GM12874 (cell line): ENCODE data around the gene IPCEF1.

Experiments
- CTCF ChIP-seq: IDR thresholded peaks from 2 replicates; pipeline ENCODE4 v1.5.1; 2011; ENCODE audit warnings: low read depth, mild to moderate bottlenecking, control low read depth, low read length, moderate library complexity; ENCODE audit not compliant: insufficient read depth

IPCEF1 gene

DNA sequence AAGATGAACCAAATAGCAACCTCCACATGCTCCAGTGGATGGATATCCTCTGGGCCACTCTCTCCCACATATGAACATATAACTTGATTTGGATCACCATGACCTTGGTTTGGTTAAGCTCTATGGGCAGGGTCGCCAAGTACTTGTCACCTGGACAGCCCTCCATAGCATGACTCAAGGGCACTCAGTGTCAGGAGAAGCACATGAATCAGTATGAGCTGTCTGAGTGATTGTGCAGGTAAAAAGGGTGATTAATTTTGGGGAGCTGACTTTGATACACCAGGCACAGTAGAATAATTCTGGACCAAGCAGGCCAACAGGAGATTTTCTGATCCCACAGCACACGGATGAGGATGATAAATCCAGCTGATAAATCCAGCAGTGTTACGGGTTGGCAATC is 243.2 kb downstream of the IPCEF1 start:
- no peak for TF ChIP-seq CTCF

DNA sequence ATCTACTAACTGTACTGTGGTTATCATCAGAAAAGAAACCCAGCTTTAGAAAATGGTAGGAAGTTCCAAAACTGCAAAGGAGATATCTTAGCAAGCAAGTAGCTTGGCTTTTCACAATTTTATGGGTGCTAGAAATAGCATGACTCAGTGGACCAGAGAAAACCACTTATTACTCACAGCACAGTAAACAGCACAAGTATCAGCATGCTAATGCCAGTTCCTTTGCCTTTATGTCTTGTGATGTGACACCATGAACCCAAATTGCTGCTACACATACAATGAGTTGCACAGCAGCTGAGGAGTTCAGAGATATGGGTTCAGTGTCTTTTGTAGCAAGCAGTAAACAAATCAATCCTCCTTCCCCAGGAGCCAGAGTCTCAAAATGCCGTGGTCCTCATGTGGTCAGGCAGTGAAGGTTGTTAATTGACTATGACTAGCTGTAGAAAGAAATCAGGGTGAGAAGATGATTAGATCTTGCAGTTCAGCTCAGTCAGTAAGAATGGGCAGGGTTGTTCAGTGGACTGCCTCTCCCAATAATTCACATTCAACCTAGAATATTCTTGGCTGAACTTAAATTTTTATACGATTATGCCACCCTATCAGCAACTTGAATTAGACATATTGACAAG is 244.3 kb downstream of the IPCEF1 start:
- TF ChIP-seq CTCF: no peak

DNA sequence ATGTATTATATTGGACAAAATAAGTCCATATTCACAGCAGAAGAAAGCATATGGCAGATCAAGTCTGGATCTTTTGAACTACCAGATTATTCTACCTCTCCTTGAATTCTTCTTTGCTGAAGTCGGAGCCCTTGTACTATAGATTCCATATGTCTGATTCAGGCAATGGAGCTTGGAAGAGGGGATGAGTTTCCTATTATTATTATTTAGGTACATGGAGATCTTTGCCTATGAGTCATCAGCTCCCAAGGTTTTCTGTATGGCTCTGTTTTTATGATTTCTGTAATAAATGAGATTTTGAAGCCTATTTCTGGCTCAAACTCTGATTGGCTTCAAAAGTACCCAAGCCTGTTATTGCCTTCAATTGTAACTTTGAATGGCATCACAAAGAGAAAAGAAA is 245.6 kb downstream of the IPCEF1 start:
- no peak for TF ChIP-seq CTCF

GRCh38 chr6:154106251-154106650 is 250.4 kb downstream of the IPCEF1 start:
- no peak for TF ChIP-seq CTCF
